Pancreas (tissue), 10 donors: ENCODE measurements around the gene TRIOBP. TPM values are rescaled to one million over a fixed set of nuclear protein-coding genes. Genes with fewer than 3 reads are reported as not detected.
A peak's percentile ranks its signal among the peaks of the same experiment; 100 is the strongest.

Experiments used
- ATAC-seq, 4 donors: fragments of 200-7000 bp; cut with Tn5 transposase; one replicate each; pipeline versions ENCODE4 v1.8.0 to v1.9.1; 2020; ENCODE audit warnings: mild to moderate bottlenecking in 4 of 4, moderate library complexity in 4 of 4
- DNase-seq, 6 donors: peaks; one replicate each; pipeline ENCODE4 v3.0.0-alpha.2; 2020
- FAIRE-seq: peaks from 2 replicates; lab custom pipeline; 2012; peaks lifted over from hg19 to GRCh38; lab: Jason Lieb, UNC
- H3K27ac ChIP-seq, 4 donors: fragments of 200-600 bp; sonication (generic); 1 replicate in 3 of 4; 2 replicates in 1 of 4; pipeline versions ENCODE4 v1.5.0 to v1.8.0; 2020
- H3K27me3 ChIP-seq, 4 donors: fragments of 200-600 bp; one replicate each; pipeline ENCODE4 v1.8.0; 2021
- H3K36me3 ChIP-seq, 3 donors: fragments of 200-600 bp; sonication (generic) in 1 of 3; one replicate each; pipeline versions ENCODE4 v1.5.0 to v1.8.0; 2020 to 2021
- H3K4me1 ChIP-seq, 3 donors: fragments of 200-600 bp; one replicate each; pipeline ENCODE4 v1.8.0; 2021
- H3K4me3 ChIP-seq, 4 donors: fragments of 200-600 bp; sonication (generic) in 2 of 4; one replicate each; pipeline versions ENCODE4 v1.5.0 to v1.8.0; 2020 to 2021
- H3K9me3 ChIP-seq, 4 donors: fragments of 200-600 bp; one replicate each; pipeline ENCODE4 v1.8.0; 2021
- WGBS, 2 donors: extraction: QIAGEN DNeasy Blood & Tissue Kit; methylation state at CpG; one replicate each; pipeline ENCODE4 v1.1.7; 2013; 5-methylcytosine and 5-hydroxymethylcytosine counted together
- intact Hi-C, 3 donors: fragments of 100-400 bp; cut with DNase I; formaldehyde crosslinking; loops; one replicate each; pipeline versions ENCODE4 v1.11.1 to v1.14.2; 2022
- polyA plus RNA-seq, 2 donors: library from polyadenylated mRNA; stranded (reverse); fragments of 200-250 nt; gene quantifications; one replicate each; pipeline ENCODE4 v1.2.3, GENCODE V29; 2013
- total RNA-seq, 6 donors: library from RNA; stranded (reverse); fragmentation: NEBNext Ultra II Directional in 4 of 6; extraction: Animal tissue kit (Norgen Biotek cat#: 25700) in 4 of 6; gene quantifications; one replicate each; pipeline versions ENCODE4 v1.2.1 to v1.2.4, GENCODE V29; 2021 to 2023
- TF ChIP-seq, protein P1 (sequence below), 4 donors: fragments of 200-600 bp; sonication (generic) in 3 of 4; IDR thresholded peaks; one replicate each; pipeline versions ENCODE4 v1.5.0 to v1.8.0; 2021; ENCODE audit warnings: antibody characterized with exemption in 4 of 4
- donor health status: healthy with polysubstance abuse.
- donor health status: DM: no; HTN: no; CAD: no; lungs with moderate emphysema.
- donor health status: DM: no; HTN: no; CAD: no.
- donor health status: control.
- donor health status: control.
- donor health status: Bipolar disorder and iron deficiency.
- donor health status: DM: yes; HTN: yes; CAD: no.
- donor health status: DM: no; HTN: no; CAD: no.
- donor health status: DM: no; HTN: no; CAD: no.
- donor health status: DM: yes; HTN: yes; CAD: no.

The TRIOBP gene
- total and polyA plus RNA-seq, 8 donors, result 17.4 to 36.6 (median 24.1) TPM

DNA sequence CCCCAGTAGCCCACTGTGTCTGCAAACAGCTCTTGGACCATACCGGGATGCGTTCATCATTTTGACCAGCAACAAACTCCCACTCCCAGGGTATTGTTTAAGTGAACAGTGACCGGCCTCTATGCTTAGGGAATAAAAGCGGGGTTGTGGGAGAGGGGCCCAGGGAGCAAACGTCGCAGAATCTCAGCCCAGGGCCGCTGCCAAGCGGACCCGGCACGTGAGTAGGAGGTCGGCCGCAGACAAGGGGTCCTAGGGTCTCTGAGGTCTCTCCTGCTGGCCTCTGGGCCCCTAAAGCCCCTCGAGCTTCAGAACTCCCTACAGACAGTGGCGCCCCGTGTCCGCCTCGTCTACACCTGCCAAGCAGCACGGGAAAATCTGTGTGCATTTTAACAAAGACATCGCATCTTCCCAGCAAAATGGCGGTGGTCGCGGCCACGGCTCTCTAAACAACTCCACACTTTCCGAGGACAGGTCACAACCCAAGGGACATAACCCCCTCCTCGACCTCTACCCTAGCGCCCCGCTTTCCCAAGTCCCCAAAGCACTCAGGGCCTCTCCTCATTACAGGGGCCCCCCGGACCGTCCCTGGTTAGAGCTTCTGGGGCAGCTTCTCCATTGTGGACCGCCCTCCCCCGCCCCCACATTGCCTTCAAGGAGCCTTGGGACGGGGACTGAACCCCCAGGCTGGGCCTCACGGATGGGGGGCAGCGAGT, 106.9 kb downstream of the TRIOBP start:
- Histone ChIP-seq H3K27me3 (no peaks in the 10 kb centered on the region), H3K4me3 (peak overlapping the region in 1 of 4 donors; percentile 40), H3K27ac (no peak overlapping the region), H3K4me1 (no peaks in the 10 kb centered on the region), H3K9me3 (no peaks in the 10 kb centered on the region), H3K36me3 (no peaks in the 10 kb centered on the region)
- ATAC-seq (no peak), DNase-seq (peak in 2 of 6 donors; percentile 40 to 54), FAIRE-seq (no peak)
- 67 to 69% methylated on average over 34 of the region's 34 CpGs for WGBS, 2 donors
- intact Hi-C loops, result no loop called here
- TF ChIP-seq, protein P1, sequence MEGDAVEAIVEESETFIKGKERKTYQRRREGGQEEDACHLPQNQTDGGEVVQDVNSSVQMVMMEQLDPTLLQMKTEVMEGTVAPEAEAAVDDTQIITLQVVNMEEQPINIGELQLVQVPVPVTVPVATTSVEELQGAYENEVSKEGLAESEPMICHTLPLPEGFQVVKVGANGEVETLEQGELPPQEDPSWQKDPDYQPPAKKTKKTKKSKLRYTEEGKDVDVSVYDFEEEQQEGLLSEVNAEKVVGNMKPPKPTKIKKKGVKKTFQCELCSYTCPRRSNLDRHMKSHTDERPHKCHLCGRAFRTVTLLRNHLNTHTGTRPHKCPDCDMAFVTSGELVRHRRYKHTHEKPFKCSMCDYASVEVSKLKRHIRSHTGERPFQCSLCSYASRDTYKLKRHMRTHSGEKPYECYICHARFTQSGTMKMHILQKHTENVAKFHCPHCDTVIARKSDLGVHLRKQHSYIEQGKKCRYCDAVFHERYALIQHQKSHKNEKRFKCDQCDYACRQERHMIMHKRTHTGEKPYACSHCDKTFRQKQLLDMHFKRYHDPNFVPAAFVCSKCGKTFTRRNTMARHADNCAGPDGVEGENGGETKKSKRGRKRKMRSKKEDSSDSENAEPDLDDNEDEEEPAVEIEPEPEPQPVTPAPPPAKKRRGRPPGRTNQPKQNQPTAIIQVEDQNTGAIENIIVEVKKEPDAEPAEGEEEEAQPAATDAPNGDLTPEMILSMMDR (IDR thresholded peaks at IDR 0.05), result no peak

DNA sequence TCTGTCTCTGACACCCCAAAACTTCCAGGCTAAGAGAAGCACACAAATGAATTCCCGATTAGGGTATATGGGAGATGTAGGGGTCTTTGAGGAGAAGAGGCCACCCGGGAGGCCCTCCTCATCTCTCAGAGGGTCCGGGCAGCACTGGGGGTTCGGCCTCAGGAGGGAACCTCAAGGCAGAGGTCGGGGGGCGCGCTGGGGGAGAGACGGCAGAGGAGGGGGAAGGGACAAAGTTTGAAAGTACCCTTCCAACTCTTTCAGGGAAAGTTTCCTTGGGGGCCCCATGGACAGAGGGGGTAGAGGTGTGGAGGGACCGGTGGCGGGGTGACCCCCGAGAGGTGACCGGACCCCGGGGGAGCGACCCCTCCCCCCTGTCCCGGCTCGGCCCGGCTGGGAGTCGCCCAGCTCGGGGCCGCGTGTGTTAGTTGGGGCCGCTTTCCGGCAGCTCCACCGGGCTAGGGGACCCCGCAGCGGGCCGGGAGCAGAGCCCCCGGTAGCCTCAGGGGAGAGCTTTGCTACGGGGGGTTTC, 107.6 kb downstream of the TRIOBP start:
- H3K27me3 ChIP-seq, result no peaks in the 10 kb centered on the region
- H3K4me3 ChIP-seq, result peak overlapping the region; percentile 40 to 73 (median 50)
- H3K36me3 ChIP-seq, result no peaks in the 10 kb centered on the region
- H3K27ac ChIP-seq, result peak overlapping the region; percentile 51 to 91 (median 86)
- no peaks in the 10 kb centered on the region for H3K9me3 ChIP-seq
- no peak for ATAC-seq
- no peaks in the 10 kb centered on the region for H3K4me1 ChIP-seq
- intact Hi-C loops, result no loop called here
- TF ChIP-seq, protein P1 (IDR thresholded peaks at IDR 0.05), result no peak
- FAIRE-seq, result no peak
- 3% methylated on average over 23 to 29 of the region's 29 CpGs for WGBS, 2 donors
- DNase-seq, result peak in 2 of 6 donors; percentile 48 to 59

DNA sequence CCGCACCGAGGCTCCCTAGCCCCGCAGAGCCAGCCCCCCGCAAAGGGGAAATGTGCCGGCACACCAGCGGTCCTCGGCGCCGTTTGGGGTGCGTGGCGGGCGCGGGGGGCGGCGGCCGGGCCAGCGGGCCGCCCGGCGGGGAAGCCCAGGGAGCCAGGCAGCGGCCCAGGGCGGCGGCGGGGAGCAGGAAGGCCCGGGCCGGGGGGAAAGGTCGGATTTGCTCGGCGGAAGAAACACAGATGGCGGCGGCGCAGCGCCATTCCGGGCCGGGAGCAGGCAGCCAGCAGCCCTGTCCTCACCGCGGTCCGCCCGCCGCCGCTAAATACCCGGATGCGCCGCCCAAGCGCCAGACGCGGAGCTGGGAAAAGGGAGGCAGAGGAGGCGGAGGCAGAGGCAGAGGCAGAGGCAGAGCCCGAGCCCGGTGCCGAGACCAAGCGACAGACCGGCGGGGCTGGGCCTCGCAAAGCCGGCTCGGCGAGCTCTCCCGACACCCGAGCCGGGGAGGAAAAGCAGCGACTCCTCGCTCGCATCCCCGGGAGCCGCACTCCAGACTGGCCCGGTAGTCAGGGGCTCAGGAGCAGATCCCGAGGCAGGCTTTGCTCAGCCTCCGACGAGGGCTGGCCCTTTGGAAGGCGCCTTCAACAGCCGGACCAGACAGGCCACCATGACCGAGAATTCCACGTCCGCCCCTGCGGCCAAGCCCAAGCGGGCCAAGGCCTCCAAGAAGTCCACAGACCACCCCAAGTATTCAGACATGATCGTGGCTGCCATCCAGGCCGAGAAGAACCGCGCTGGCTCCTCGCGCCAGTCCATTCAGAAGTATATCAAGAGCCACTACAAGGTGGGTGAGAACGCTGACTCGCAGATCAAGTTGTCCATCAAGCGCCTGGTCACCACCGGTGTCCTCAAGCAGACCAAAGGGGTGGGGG, 108.3 kb downstream of the TRIOBP start:
- peak; percentile 45 to 60 (median 52) for ATAC-seq
- Histone ChIP-seq H3K27ac (peak overlapping the region; percentile 51 to 91 (median 86)), H3K36me3 (no peaks in the 10 kb centered on the region), H3K27me3 (no peaks in the 10 kb centered on the region), H3K4me1 (peaks cover 0 to 4% (median under 1%) of the 10 kb centered on the region in 3 donors), H3K9me3 (no peaks in the 10 kb centered on the region), H3K4me3 (peak overlapping the region; percentile 40 to 73 (median 50))
- intact Hi-C loops, result no loop called here
- WGBS, 2 donors, result 1% methylated on average over 59 to 87 of the region's 87 CpGs
- DNase-seq, result peak; percentile 90 to 98 (median 95)
- FAIRE-seq, result no peak
- TF ChIP-seq, protein P1 (IDR thresholded peaks at IDR 0.05), result no peak

DNA sequence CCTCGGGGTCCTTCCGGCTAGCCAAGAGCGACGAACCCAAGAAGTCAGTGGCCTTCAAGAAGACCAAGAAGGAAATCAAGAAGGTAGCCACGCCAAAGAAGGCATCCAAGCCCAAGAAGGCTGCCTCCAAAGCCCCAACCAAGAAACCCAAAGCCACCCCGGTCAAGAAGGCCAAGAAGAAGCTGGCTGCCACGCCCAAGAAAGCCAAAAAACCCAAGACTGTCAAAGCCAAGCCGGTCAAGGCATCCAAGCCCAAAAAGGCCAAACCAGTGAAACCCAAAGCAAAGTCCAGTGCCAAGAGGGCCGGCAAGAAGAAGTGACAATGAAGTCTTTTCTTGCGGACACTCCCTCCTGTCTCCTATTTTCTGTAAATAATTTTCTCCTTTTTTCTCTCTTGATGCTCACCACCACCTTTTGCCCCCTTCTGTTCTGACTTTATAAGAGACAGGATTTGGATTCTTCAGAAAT, 109.0 kb downstream of the TRIOBP start:
- 14 to 16% methylated on average over 10 of the region's 10 CpGs for WGBS, 2 donors
- ATAC-seq, result no peak
- no peaks in the 10 kb centered on the region for H3K27me3 ChIP-seq
- no peaks in the 10 kb centered on the region for H3K9me3 ChIP-seq
- TF ChIP-seq, protein P1 (IDR thresholded peaks at IDR 0.05), result no peak
- H3K27ac ChIP-seq, result peak overlapping the region; percentile 51 to 91 (median 86)
- peaks cover 0 to 11% (median 3%) of the 10 kb centered on the region in 3 donors for H3K4me1 ChIP-seq
- no peak for FAIRE-seq
- intact Hi-C loops, result no loop called here
- no peak for DNase-seq
- no peaks in the 10 kb centered on the region for H3K36me3 ChIP-seq
- H3K4me3 ChIP-seq, result peak overlapping the region; percentile 40 to 73 (median 50)
